Stimulated activated CD8-positive, alpha-beta memory T cell treated with anti-CD3 and anti-CD28 coated beads, Interleukin-4, amount 100 ng/mL, for 1 hour (primary cell): Measurements from ENCODE around the gene PIEZO1.
A peak's percentile ranks its signal among the peaks of the same experiment; 100 is the strongest.

Source experiments
- DNase-seq, 2 donors: peaks; one replicate each; pipeline ENCODE4 v3.0.0-alpha.2; 2020; ENCODE audit warnings: low read depth in 2 of 2, low spot score in 1 of 2

PIEZO1 gene

DNA sequence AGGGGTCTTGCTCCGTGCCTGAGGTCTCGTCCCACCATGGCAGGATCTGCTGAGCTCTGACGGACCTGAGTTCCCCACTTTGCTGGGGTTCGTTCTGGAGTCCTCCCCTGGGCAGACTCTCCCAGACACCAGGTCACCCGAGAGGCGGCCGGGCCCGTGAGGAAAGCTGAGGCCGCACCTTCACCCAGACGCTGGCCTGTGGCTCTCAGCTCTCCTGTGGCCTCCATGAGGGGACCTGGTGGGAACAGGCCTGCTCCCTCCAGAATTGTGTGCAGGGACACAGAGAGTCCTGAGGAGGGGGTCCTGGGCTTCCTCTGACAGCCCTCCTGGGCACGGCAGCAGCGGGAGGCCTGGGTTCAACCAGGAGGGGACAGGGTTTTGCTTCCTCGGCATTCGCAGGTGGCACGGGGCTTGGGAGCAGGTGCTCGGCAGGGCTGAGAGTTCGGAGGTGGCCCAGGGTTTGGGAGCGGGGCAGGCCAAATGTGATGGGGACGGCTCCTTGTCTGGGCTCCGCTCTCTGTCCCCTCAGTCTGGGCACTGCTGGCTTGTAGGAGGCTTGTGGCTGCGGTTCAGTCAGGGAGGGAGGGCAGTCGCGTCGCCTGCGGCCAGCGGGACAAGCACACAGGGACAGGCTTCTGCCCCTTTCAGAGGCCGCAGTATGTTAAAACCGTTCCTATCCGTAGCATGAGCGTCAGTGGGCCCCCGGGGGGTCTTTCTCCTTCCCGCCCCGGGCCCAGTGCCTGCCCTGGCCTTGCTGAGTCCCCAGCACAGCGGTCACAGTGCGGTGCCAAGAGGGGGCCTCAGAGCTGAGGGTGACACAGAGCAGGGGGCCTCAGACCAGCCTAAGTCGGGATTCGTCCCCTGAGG is 90.6 kb downstream of the PIEZO1 start:
- no peak for DNase-seq

DNA sequence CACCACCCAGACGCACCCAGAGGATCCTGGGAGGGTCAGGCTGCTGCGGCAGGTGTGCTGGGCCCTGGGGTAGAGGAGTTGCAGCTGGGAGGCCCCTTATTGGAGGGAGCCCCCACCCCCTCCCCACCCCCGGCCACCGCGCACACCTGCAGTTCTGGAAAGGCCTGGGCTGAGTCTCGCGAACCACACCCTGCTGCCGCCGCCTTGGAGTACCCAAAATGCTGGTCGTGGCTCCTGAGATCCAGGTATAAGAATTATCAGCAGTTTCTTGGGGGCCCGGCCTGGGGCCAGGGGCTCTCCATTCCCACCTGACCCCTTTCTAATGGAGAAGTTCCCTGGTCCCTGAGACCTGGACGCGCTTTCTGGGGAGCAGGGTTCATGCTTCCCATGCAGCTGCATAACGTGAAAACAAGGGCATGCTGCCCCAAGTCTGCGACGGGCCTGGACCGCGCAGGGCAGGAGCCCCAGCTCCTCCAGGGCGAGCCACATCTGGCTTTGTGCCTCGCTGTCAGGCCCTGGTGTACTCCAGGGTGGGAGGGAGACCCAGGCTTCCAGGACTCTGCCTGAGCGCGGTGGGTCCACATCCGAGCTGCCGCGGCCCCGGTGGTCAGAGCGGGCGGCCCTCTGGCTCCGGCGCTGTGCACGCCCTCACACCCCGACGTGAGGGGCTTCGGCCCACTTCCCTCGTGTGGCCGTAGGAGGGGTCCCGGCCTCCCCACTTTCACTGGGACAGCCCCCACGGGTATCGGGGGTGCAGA is 91.4 kb downstream of the PIEZO1 start:
- DNase-seq: no peak

GRCh38 chr16:88692861-88693260 is 92.2 kb downstream of the PIEZO1 start:
- DNase-seq: no peak

GRCh38 chr16:88691924-88692560 is 93.0 kb downstream of the PIEZO1 start:
- no peak for DNase-seq

DNA sequence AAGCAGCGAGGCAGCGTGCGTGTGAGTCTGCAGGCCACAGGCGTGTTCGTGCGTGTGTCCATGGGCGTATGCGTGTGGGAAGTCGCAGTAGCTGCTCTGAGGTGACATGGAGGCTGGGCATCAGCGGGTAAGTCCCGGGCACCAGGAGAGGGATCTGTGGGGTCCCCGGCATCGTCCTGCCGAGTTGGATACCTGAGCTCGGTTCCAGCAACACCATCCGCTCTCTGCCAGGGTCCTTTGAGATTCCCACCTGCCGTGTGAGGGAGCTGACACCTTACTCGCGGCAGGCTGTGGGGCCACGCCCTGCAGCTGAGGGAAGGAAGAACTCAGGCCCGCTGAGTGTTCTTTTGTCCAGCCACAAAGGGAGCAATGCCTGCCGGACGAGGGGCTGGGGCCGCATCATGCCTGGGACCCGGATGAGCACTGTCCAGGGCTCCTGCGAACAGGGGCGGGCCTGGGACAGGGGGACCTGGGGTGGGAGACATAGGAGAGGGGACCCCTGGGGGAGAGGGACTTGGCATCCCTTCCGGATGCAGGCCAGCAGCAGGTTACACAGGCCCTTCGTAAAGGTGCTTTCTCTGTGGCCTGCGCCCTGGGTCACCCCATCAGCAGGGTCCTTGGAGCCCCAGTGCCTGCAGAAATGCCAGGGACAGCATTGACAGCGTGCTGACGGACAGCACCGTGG is 93.7 kb downstream of the PIEZO1 start:
- DNase-seq: no peak

DNA sequence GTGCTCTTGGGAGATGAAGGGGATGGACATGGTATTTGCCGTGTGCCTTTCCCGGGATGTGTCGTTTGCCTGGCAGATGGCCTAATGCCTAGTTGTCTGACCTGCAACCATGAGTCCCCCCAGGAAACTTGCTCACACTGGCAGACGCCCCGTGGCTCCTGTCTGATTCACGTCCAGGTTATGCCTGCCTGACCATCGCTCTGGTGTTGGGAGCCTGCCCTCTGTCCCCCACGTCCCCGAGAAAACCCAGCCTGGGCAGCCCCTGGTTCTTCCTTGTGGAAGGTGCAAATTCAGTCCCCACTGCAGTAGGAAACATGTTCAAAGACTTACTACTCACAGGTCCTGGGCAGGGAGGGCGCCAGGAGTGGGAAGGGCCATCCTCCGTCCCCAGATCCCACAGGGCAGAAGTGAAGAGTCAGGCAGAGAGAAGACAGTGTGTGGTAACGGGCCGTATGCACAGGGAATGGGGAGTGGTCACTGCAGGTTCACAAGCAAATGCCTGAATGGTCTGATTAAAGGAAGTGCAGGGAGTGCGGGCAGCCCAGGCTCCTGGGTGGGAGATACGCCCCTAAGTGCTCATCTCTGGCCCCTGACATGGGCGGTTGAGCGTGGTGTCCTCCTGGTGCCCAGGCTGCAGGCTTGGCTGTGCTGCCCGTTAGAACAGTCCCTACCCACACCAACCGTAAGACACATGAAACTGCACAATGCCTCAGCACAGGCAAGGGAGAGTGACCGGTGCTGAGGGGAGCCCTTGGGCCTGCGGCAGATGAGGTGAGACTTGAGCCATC is 94.5 kb downstream of the PIEZO1 start:
- no peak for DNase-seq

GRCh38 chr16:88688013-88688778 is 96.8 kb downstream of the PIEZO1 start:
- no peak for DNase-seq

GRCh38 chr16:88687676-88688012 is 97.4 kb downstream of the PIEZO1 start:
- no peak for DNase-seq

- no peak for DNase-seq
Measured at GRCh38 chr16:88687254-88687576, 97.8 kb downstream of the PIEZO1 start.

GRCh38 chr16:88686439-88687253 is 98.4 kb downstream of the PIEZO1 start, which contains the start of gene SNAI3:
SNAI3 (minus strand) TSS chr16:88686507; CDS start chr16:88686406, 101 bp downstream.
- peak; percentile 67 to 71 for DNase-seq

GRCh38 chr16:88686062-88686438 is 99.0 kb downstream of the PIEZO1 start:
- DNase-seq: no peak

- peak in 1 of 2 donors; percentile 60 for DNase-seq
Measured at GRCh38 chr16:88685156-88686061, 99.6 kb downstream of the PIEZO1 start.

- no peak for DNase-seq
Measured at GRCh38 chr16:88684569-88685155, 100.4 kb downstream of the PIEZO1 start.

DNA sequence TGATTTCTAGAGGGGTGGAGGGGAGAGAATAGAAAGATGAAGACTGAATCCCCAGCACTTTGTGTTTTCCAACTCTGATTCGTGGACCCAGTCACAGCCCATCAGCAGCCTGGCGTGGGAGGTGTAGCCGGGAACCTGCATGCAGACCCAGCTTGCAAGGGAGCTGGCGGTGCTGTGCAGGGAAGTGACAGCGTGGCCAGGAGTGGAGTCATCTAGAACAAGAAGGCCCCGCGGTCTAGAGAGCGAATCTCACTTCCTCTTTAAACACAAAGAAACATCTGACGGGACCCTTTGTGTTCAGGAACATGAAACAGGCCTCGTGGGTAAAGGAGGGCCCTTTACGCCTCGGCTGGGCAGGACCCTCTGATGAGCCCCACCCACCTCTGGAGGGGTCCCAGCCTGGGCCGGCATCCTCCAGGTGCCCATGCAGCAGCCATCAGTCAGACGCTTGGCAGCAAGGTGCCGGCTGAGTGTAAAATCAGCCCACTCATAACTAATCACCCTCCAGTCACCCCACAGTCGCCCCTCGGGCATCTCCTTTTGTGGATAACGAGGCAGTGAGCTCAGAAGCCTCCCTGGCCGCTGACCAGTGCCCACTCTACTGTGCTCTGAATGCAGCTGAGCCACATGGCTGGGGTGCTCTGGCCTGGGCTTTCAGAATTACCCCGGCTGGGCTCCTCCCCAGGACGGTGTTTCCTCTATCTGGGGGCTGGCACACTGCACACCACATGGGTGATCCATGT is 103.1 kb downstream of the PIEZO1 start:
- DNase-seq: no peak

GRCh38 chr16:88681084-88681680 is 103.8 kb downstream of the PIEZO1 start:
- DNase-seq: no peak

- DNase-seq: no peak
Measured at GRCh38 chr16:88680554-88681083, 104.4 kb downstream of the PIEZO1 start.
